Transverse colon (tissue), 4 donors: Measurements from ENCODE around the gene NUB1. TPM values are rescaled to one million over a fixed set of nuclear protein-coding genes. Genes with fewer than 3 reads are reported as not detected.
A peak's percentile ranks its signal among the peaks of the same experiment; 100 is the strongest.

Experiments used
- DNase-seq: peaks from one replicate; pipeline ENCODE4 v3.0.0-alpha.2; 2019
- H3K27ac ChIP-seq, 4 donors: fragments of 200-600 bp; sonication (generic); 2 replicates each; pipeline ENCODE4 v1.5.1; 2016 to 2018; ENCODE audit warnings: inconsistent platforms in 4 of 4
- H3K27me3 ChIP-seq: fragments of 200-600 bp; sonication (generic); 2 replicates; pipeline ENCODE4 v1.5.1; 2017; ENCODE audit warnings: inconsistent platforms
- H3K36me3 ChIP-seq, 4 donors: fragments of 200-600 bp; sonication (generic); 2 replicates each; pipeline ENCODE4 v1.5.1; 2017 to 2019; ENCODE audit warnings: inconsistent platforms in 4 of 4
- H3K4me1 ChIP-seq, 4 donors: fragments of 200-600 bp; sonication (generic); 2 replicates each; pipeline ENCODE4 v1.5.1; 2017 to 2020; ENCODE audit warnings: inconsistent platforms in 4 of 4
- H3K4me3 ChIP-seq, 4 donors: fragments of 200-600 bp; sonication (generic); 1 replicate in 1 of 4; 2 replicates in 3 of 4; pipeline versions ENCODE4 v1.5.1 to v1.6.1; 2017 to 2019; ENCODE audit warnings: inconsistent platforms in 4 of 4
- H3K9me3 ChIP-seq, 2 donors: fragments of 200-600 bp; sonication (generic); 2 replicates each; pipeline ENCODE4 v1.5.1; 2017 to 2019; ENCODE audit warnings: inconsistent platforms in 2 of 2
- CTCF ChIP-seq, 5 experiments: fragments of 200-600 bp in 3 of 5; fragments of 450-650 bp in 2 of 5; sonication (generic) in 3 of 5; IDR thresholded peaks; 1 replicate in 2 of 5; 2 replicates in 3 of 5; pipeline ENCODE4 v1.5.1; 2016 to 2017; ENCODE audit warnings: antibody characterized with exemption in 5 of 5, inconsistent platforms in 3 of 5, mild to moderate bottlenecking in 2 of 5, moderate library complexity in 1 of 5
- EP300 ChIP-seq: sonication (generic); formaldehyde crosslinking; IDR thresholded peaks from one replicate; pipeline ENCODE4 v1.6.1; 2017; ENCODE audit warnings: antibody characterized with exemption, low read depth
- POLR2A ChIP-seq: fragments of 450-650 bp; IDR thresholded peaks from one replicate; pipeline ENCODE4 v1.6.1; 2016; ENCODE audit warnings: antibody characterized with exemption, mild to moderate bottlenecking, moderate library complexity
- POLR2AphosphoS5 ChIP-seq, 3 donors: sonication (generic); formaldehyde crosslinking; IDR thresholded peaks; one replicate each; pipeline ENCODE4 v1.6.1; 2016; ENCODE audit warnings: antibody characterized with exemption in 3 of 3
- WGBS, 2 donors: methylation state at CpG; one replicate each; pipeline ENCODE4 v1.1.5; 2018; ENCODE audit warnings: low coverage in 1 of 2; 5-methylcytosine and 5-hydroxymethylcytosine counted together
- in situ Hi-C, 4 donors: fragments of 200-750 bp; cut with MboI; loops; one replicate each; pipeline versions ENCODE4 v1.15.0 to v1.15.1; 2017; ENCODE audit warnings: low sequenced_read_pairs in 3 of 4, low pct_ligation_motif_present in 1 of 4, low pct_unique_long_range_greater_than_20kb in 1 of 4
- intact Hi-C: fragments of 100-400 bp; cut with DNase I; formaldehyde crosslinking; loops from one replicate; pipeline ENCODE4 v1.15.1; 2023; ENCODE audit warnings: low total_unique reads
- total RNA-seq, 4 donors: library from RNA; depleted of rRNA; stranded (reverse); fragments of >200 nt; gene quantifications; one replicate each; pipeline ENCODE4 v1.1.0, GENCODE V29; 2016

NUB1 gene
- total RNA-seq, 4 donors from 2014 or later, result 26.3 to 69.5 (median 56.4) TPM

GRCh38 chr7:151339651-151340382 lies 1.8 kb upstream of the NUB1 start:
- no peaks in the 10 kb centered on the region for H3K9me3 ChIP-seq
- intact Hi-C loops (no loop called here), in situ Hi-C loops (no loop called here)
- H3K4me3 ChIP-seq, result no peak overlapping the region
- DNase-seq, result no peak
- peak overlapping the region; percentile 35 to 61 (median 42) for H3K27ac ChIP-seq
- no peaks in the 10 kb centered on the region for H3K27me3 ChIP-seq
- 17 to 49% methylated on average over 1 to 7 of the region's 7 CpGs for WGBS, 2 donors
- no peak for TF ChIP-seq POLR2AphosphoS5 (IDR thresholded peaks at IDR 0.05)
- TF ChIP-seq POLR2A, result no peak
- TF ChIP-seq EP300, result no peak
- no peak for TF ChIP-seq CTCF (IDR thresholded peaks at IDR 0.05)
- H3K36me3 ChIP-seq, result no peaks in the 10 kb centered on the region
- H3K4me1 ChIP-seq, result peaks cover 0 to 26% (median 12%) of the 10 kb centered on the region in 4 donors

- in situ Hi-C loops (no loop called here), intact Hi-C loops (no loop called here)
- no peaks in the 10 kb centered on the region for H3K27me3 ChIP-seq
- H3K4me1 ChIP-seq, result peaks cover 3 to 34% (median 16%) of the 10 kb centered on the region in 4 donors
- no peak for TF ChIP-seq POLR2AphosphoS5 (IDR thresholded peaks at IDR 0.05)
- no peak for TF ChIP-seq EP300
- TF ChIP-seq CTCF (IDR thresholded peaks at IDR 0.05), result peak in 1 of 5 experiments; percentile 18
- no peak for TF ChIP-seq POLR2A
- peak overlapping the region in 2 of 4 donors; percentile 87 to 95 for H3K4me3 ChIP-seq
- DNase-seq, result no peak
- H3K27ac ChIP-seq, result peak overlapping the region; percentile 86 to 93 (median 90)
- no peaks in the 10 kb centered on the region for H3K9me3 ChIP-seq
- peaks cover 0 to 6% (median 0%) of the 10 kb centered on the region in 4 donors for H3K36me3 ChIP-seq
- 53 to 72% methylated on average over 8 to 12 of the region's 12 CpGs for WGBS, 2 donors
Measured at GRCh38 chr7:151340794-151341356, 737 bp upstream of the NUB1 start.

GRCh38 chr7:151342102-151342646 lies 562 bp downstream of the NUB1 start:
- H3K27me3 ChIP-seq, result no peaks in the 10 kb centered on the region
- no peaks in the 10 kb centered on the region for H3K9me3 ChIP-seq
- intact Hi-C loops, result no loop called here
- DNase-seq, result no peak
- TF ChIP-seq CTCF (IDR thresholded peaks at IDR 0.05) (no peak), EP300 (no peak), POLR2AphosphoS5 (IDR thresholded peaks at IDR 0.05) (no peak), POLR2A (no peak)
- WGBS, 2 donors, result 0 to 3% methylated on average over 11 of the region's 11 CpGs
- peaks cover 0 to 8% (median 0%) of the 10 kb centered on the region in 4 donors for H3K36me3 ChIP-seq
- H3K4me1 ChIP-seq, result peaks cover 11 to 44% (median 21%) of the 10 kb centered on the region in 4 donors
- peak overlapping the region; percentile 62 to 99 (median 91) for H3K4me3 ChIP-seq
- peak overlapping the region; percentile 86 to 93 (median 90) for H3K27ac ChIP-seq
- in situ Hi-C loops, result no loop called here

- TF ChIP-seq POLR2A (no peak), POLR2AphosphoS5 (IDR thresholded peaks at IDR 0.05) (no peak), EP300 (no peak), CTCF (IDR thresholded peaks at IDR 0.05) (no peak)
- in situ Hi-C loops, result no loop called here
- peaks cover 0 to 14% (median 0%) of the 10 kb centered on the region in 4 donors for H3K36me3 ChIP-seq
- DNase-seq, result no peak
- H3K27me3 ChIP-seq, result no peaks in the 10 kb centered on the region
- no peaks in the 10 kb centered on the region for H3K9me3 ChIP-seq
- intact Hi-C loops, result no loop called here
- 61 to 68% methylated on average over 2 to 8 of the region's 8 CpGs for WGBS, 2 donors
- H3K4me3 ChIP-seq, result peak overlapping the region; percentile 62 to 99 (median 91)
- peak overlapping the region; percentile 86 to 93 (median 90) for H3K27ac ChIP-seq
- H3K4me1 ChIP-seq, result peaks cover 11 to 47% (median 21%) of the 10 kb centered on the region in 4 donors
Measured at GRCh38 chr7:151342811-151343210, 1.2 kb downstream of the NUB1 start.
